Nephron (organoid): ENCODE results near the gene SLC6A13.

Experiments used
- H3K27ac Mint-ChIP-seq, 3 experiments: 2 replicates each; pipeline ENCODE4 v1.8.0; 2020; ENCODE audit warnings: mixed read lengths in 3 of 3, mild to moderate bottlenecking in 2 of 3, moderate library complexity in 1 of 3
- H3K27me3 Mint-ChIP-seq: 2 replicates; pipeline ENCODE4 v1.8.0; 2021; ENCODE audit warnings: low read depth, mild to moderate bottlenecking, moderate library complexity, mixed read lengths
- H3K36me3 Mint-ChIP-seq: 2 replicates; pipeline ENCODE4 v1.8.0; 2020; ENCODE audit warnings: low read depth, mixed read lengths
- H3K4me1 Mint-ChIP-seq: 2 replicates; pipeline ENCODE4 v1.8.0; 2020; ENCODE audit warnings: mixed read lengths
- H3K4me3 Mint-ChIP-seq, 3 experiments: 2 replicates each; pipeline ENCODE4 v1.8.0; 2020; ENCODE audit warnings: mild to moderate bottlenecking in 3 of 3, mixed read lengths in 3 of 3, moderate library complexity in 2 of 3
- H3K9me3 Mint-ChIP-seq: 2 replicates; pipeline ENCODE4 v1.8.0; 2020; ENCODE audit warnings: mixed read lengths
- TF ChIP-seq, protein P1 (sequence below), 3 experiments: fragments of 200-600 bp; sonication (generic); IDR thresholded peaks; one replicate each; pipeline ENCODE4 v1.5.0; 2021; ENCODE audit warnings: antibody characterized with exemption in 3 of 3; ENCODE audit not compliant: unreplicated experiment in 3 of 3

The SLC6A13 gene

DNA sequence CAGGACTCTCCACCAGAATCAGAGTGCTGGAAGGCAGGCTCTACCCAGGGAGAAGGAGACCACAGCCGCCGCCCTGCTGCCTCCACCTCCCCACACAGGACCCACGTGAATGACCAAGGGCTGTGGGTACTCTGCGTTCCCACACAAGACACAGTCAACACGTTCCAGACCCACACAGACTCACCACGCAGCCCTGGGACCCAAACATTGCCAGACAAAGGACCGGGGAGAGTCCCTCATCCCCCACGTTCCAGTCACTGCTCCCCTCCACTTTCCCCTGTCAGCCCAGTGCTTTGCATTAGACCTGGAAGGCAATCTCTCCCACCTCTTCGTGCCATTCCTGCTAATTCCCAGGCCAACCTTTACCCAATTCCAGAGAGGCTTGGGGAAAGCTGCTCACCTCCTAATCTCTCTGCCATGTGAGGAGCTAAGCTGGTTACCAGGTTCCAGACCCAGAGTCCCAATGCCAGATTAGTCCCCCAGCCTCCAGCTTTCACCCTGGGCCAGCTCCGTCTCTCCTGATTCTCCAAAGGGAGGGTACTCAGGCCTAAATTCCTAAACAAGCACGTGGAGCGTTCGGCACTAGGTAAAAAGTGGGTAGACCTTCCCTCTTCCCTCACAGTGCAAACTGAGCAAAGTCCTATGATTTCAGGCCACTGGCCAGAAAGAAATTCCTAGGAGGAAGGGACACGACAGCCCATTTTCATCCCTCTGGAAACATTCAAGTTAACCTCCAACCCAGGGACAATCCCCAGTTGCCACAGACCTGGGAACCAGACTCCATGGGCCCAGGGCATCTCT is 4.9 kb downstream of the SLC6A13 start:
- H3K27me3 Mint-ChIP-seq, result no peaks in the 10 kb centered on the region
- H3K27ac Mint-ChIP-seq, result peak overlapping the region; percentile 91 to 93 (median 91)
- no peaks in the 10 kb centered on the region for H3K9me3 Mint-ChIP-seq
- H3K4me1 Mint-ChIP-seq, result peaks cover 76% of the 10 kb centered on the region
- peak overlapping the region; percentile 25 to 30 (median 26) for H3K4me3 Mint-ChIP-seq
- peaks cover 3% of the 10 kb centered on the region for H3K36me3 Mint-ChIP-seq
- TF ChIP-seq, protein P1, sequence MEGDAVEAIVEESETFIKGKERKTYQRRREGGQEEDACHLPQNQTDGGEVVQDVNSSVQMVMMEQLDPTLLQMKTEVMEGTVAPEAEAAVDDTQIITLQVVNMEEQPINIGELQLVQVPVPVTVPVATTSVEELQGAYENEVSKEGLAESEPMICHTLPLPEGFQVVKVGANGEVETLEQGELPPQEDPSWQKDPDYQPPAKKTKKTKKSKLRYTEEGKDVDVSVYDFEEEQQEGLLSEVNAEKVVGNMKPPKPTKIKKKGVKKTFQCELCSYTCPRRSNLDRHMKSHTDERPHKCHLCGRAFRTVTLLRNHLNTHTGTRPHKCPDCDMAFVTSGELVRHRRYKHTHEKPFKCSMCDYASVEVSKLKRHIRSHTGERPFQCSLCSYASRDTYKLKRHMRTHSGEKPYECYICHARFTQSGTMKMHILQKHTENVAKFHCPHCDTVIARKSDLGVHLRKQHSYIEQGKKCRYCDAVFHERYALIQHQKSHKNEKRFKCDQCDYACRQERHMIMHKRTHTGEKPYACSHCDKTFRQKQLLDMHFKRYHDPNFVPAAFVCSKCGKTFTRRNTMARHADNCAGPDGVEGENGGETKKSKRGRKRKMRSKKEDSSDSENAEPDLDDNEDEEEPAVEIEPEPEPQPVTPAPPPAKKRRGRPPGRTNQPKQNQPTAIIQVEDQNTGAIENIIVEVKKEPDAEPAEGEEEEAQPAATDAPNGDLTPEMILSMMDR (IDR thresholded peaks at IDR 0.05; ENCODE audit: unreplicated experiment in 3 of 3), result no peak

DNA sequence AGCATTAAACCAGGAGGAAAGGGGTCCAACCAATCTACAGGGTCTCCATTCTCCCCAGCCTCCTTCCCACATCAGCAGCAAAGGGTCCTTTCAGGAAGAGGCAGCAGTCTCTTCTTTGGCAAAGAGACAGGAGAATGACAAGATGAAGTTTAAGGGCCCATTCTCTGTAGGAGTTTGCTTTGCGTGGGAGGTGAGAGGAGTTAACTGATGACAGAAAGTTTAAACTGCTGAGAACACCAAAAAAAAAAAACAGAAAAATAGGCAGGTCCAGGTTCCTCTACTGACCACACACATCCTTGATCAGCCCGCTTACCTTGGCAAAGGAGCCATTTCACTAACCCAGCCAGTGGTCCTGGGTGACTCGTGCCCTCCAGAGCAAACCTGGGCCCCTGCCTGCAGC is 5.7 kb downstream of the SLC6A13 start:
- Mint-ChIP-seq H3K4me3 (peak overlapping the region in 2 of 3 experiments; percentile 25 to 26), H3K36me3 (peaks cover 3% of the 10 kb centered on the region), H3K4me1 (peaks cover 76% of the 10 kb centered on the region), H3K27me3 (no peaks in the 10 kb centered on the region), H3K27ac (peak overlapping the region; percentile 91 to 93 (median 91)), H3K9me3 (no peaks in the 10 kb centered on the region)
- TF ChIP-seq, protein P1 (IDR thresholded peaks at IDR 0.05; ENCODE audit: unreplicated experiment in 3 of 3), result no peak

DNA sequence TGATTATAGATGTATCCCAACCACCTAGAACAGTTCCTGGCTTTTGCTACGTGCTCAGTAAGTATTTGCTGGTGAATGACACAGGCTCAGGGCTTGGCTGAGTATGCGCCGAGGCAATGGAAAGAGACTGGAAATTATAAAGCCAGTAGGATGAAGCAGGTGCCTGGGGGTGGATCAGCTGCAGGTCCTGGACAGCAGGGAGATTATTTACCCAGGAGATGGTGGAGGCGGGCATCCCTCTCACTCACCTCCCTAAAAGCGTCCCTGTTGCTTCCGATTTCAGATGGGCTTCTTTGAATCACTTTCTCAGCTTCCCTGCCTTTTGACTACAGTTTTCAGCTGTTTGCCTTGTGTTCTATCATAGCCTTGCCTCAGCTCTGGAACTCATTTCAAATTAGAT is 6.4 kb downstream of the SLC6A13 start:
- Mint-ChIP-seq H3K36me3 (peaks cover 3% of the 10 kb centered on the region), H3K9me3 (no peaks in the 10 kb centered on the region)

DNA sequence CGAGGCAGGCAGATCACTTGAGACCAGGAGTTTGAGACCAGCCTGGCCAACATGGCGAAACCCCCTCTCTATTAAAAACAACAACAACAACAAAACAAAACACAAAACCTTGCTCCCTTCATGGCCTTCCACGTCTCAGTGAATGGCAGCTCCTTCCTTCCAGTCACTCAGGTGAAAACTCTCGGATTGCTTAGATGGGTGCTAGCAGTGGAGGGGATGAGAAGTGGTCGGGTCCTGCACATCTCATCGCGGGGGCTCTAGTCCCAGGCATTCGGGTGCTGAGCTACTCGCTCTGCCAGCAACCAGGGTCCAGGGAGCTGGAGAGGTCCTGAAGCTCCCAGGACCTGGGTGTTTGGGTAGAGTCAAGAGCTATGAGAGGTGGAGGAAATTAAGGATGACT is 7.7 kb downstream of the SLC6A13 start:
- H3K27ac Mint-ChIP-seq, result peak overlapping the region; percentile 39 to 84 (median 56)
- H3K27me3 Mint-ChIP-seq, result no peaks in the 10 kb centered on the region
- H3K4me1 Mint-ChIP-seq, result peaks cover 59% of the 10 kb centered on the region
- no peak overlapping the region for H3K4me3 Mint-ChIP-seq
- TF ChIP-seq, protein P1 (IDR thresholded peaks at IDR 0.05; ENCODE audit: unreplicated experiment in 3 of 3), result no peak
- H3K9me3 Mint-ChIP-seq, result peaks cover 1% of the 10 kb centered on the region
- H3K36me3 Mint-ChIP-seq, result peaks cover 6% of the 10 kb centered on the region

More for the DNA sequence above, 6.4 kb downstream of the SLC6A13 start:
- Mint-ChIP-seq H3K27me3 (no peaks in the 10 kb centered on the region), H3K4me1 (peaks cover 71% of the 10 kb centered on the region), H3K27ac (peak overlapping the region; percentile 91 to 93 (median 91)), H3K4me3 (no peak overlapping the region)
- TF ChIP-seq, protein P1 (IDR thresholded peaks at IDR 0.05; ENCODE audit: unreplicated experiment in 3 of 3), result no peak

DNA sequence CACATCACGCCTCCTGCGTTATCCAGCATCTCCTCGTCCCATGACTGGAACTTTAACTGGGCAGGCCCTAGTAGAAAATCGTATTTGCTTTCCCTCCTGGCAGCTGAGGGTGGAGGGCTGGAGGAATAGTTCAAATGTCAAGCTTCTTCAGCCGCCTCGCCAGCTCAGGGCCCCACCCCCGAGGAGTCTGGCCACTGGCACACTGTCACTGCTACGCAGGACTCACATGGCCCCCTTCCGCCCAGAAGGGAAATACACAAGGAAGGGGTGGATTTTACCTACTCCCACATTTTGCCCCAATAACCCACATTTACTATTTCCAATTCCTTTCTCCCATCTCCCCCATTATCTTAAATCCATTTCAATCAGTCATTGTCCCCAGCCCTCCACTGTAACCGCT is 8.6 kb downstream of the SLC6A13 start:
- peaks cover 3% of the 10 kb centered on the region for H3K9me3 Mint-ChIP-seq
- H3K27me3 Mint-ChIP-seq, result no peaks in the 10 kb centered on the region
- peaks cover 7% of the 10 kb centered on the region for H3K36me3 Mint-ChIP-seq
- peak overlapping the region; percentile 39 to 84 (median 56) for H3K27ac Mint-ChIP-seq
- no peak overlapping the region for H3K4me3 Mint-ChIP-seq
- peaks cover 57% of the 10 kb centered on the region for H3K4me1 Mint-ChIP-seq
- TF ChIP-seq, protein P1 (IDR thresholded peaks at IDR 0.05; ENCODE audit: unreplicated experiment in 3 of 3), result no peak
